ENCODE data around the gene EEF1E1. TPM values are rescaled to one million over a fixed set of nuclear protein-coding genes. Genes with fewer than 3 reads are reported as not detected.

The EEF1E1 gene
- total RNA-seq, 1 donor from 2014 or later, result 119 TPM

- Histone ChIP-seq H3F3A (ENCODE audit: low read depth) (no peaks in the 10 kb centered on the region), H3K36me3 (no peaks in the 10 kb centered on the region), H3K4me2 (no peak overlapping the region), H3K9me3 (ENCODE audit: low read depth) (no peaks in the 10 kb centered on the region), H3K9ac (no peak overlapping the region), H3K4me1 (peaks cover 3% of the 10 kb centered on the region), H3K27me3 (no peaks in the 10 kb centered on the region), H4K20me1 (ENCODE audit: low read depth) (no peaks in the 10 kb centered on the region), H2AFZ (replicated peaks) (no peak overlapping the region), H3K4me3 (no peak overlapping the region), H3K79me2 (ENCODE audit: low read depth) (no peaks in the 10 kb centered on the region), H3K27ac (no peak overlapping the region)
- Mint-ChIP-seq H3K27ac (no peak overlapping the region), H3K4me3 (no peak overlapping the region), H3K4me1 (peaks cover 8% of the 10 kb centered on the region), H3K9me3 (peaks cover 2% of the 10 kb centered on the region), H3K36me3 (peaks cover 15% of the 10 kb centered on the region), H3K27me3 (ENCODE audit: insufficient read depth, low read depth) (no peaks in the 10 kb centered on the region)
- TF ChIP-seq EZH2 (IDR thresholded peaks at IDR 0.05) (no peak), CTCF (IDR thresholded peaks at IDR 0.05) (no peak), EZH2phosphoT487 (IDR thresholded peaks at IDR 0.05) (no peak)
- no peak for DNase-seq (ENCODE audit: low spot score)
Observed at GRCh38 chr6:8074213-8074612, 28.1 kb downstream of the EEF1E1 start.

GRCh38 chr6:8073758-8074157 is 28.6 kb downstream of the EEF1E1 start:
- no peaks in the 10 kb centered on the region for H3K27me3 Mint-ChIP-seq (ENCODE audit: insufficient read depth, low read depth)
- no peak overlapping the region for H2AFZ ChIP-seq (replicated peaks)
- no peak overlapping the region for H3K4me3 Mint-ChIP-seq
- no peaks in the 10 kb centered on the region for H3K9me3 ChIP-seq (ENCODE audit: low read depth)
- no peaks in the 10 kb centered on the region for H3K27me3 ChIP-seq
- peaks cover 8% of the 10 kb centered on the region for H3K4me1 ChIP-seq
- TF ChIP-seq EZH2phosphoT487 (IDR thresholded peaks at IDR 0.05), result no peak
- no peak for TF ChIP-seq EZH2 (IDR thresholded peaks at IDR 0.05)
- no peak for TF ChIP-seq CTCF (IDR thresholded peaks at IDR 0.05)
- no peaks in the 10 kb centered on the region for H3K36me3 ChIP-seq
- H4K20me1 ChIP-seq (ENCODE audit: low read depth), result no peaks in the 10 kb centered on the region
- H3K9me3 Mint-ChIP-seq, result peaks cover 2% of the 10 kb centered on the region
- H3K27ac Mint-ChIP-seq, result no peak overlapping the region
- no peaks in the 10 kb centered on the region for H3F3A ChIP-seq (ENCODE audit: low read depth)
- no peaks in the 10 kb centered on the region for H3K79me2 ChIP-seq (ENCODE audit: low read depth)
- H3K9ac ChIP-seq, result no peak overlapping the region
- no peak overlapping the region for H3K27ac ChIP-seq
- peaks cover 13% of the 10 kb centered on the region for H3K36me3 Mint-ChIP-seq
- DNase-seq (ENCODE audit: low spot score), result no peak
- no peak overlapping the region for H3K4me2 ChIP-seq
- H3K4me3 ChIP-seq, result no peak overlapping the region
- peaks cover 12% of the 10 kb centered on the region for H3K4me1 Mint-ChIP-seq

- Mint-ChIP-seq H3K4me1 (peaks cover 15% of the 10 kb centered on the region), H3K9me3 (no peaks in the 10 kb centered on the region), H3K4me3 (no peak overlapping the region), H3K27ac (no peak overlapping the region), H3K27me3 (ENCODE audit: insufficient read depth, low read depth) (no peaks in the 10 kb centered on the region), H3K36me3 (no peaks in the 10 kb centered on the region)
- no peak for TF ChIP-seq CTCF (IDR thresholded peaks at IDR 0.05)
- TF ChIP-seq EZH2phosphoT487 (IDR thresholded peaks at IDR 0.05), result no peak
- TF ChIP-seq EZH2 (IDR thresholded peaks at IDR 0.05), result no peak
- no peaks in the 10 kb centered on the region for H3K79me2 ChIP-seq (ENCODE audit: low read depth)
- peaks cover 9% of the 10 kb centered on the region for H3F3A ChIP-seq (ENCODE audit: low read depth)
- no peaks in the 10 kb centered on the region for H3K9me3 ChIP-seq (ENCODE audit: low read depth)
- H3K9ac ChIP-seq, result no peak overlapping the region
- H3K27ac ChIP-seq, result no peak overlapping the region
- no peaks in the 10 kb centered on the region for H3K36me3 ChIP-seq
- H4K20me1 ChIP-seq (ENCODE audit: low read depth), result no peaks in the 10 kb centered on the region
- no peak overlapping the region for H3K4me2 ChIP-seq
- H2AFZ ChIP-seq (replicated peaks), result no peak overlapping the region
- H3K4me3 ChIP-seq, result no peak overlapping the region
- H3K4me1 ChIP-seq, result peaks cover 9% of the 10 kb centered on the region
- H3K27me3 ChIP-seq, result no peaks in the 10 kb centered on the region
- DNase-seq (ENCODE audit: low spot score), result no peak
Observed at GRCh38 chr6:8070718-8071117, 31.6 kb downstream of the EEF1E1 start.

Measured in neural progenitor cell (in vitro differentiated cells).